PC-9 (cell line): ENCODE data around the gene CYBB.

ENCODE experiments used
- CTCF ChIP-seq: fragments of 200-600 bp; sonication (generic); conservative IDR thresholded peaks from 2 replicates; pipeline ENCODE4 v1.6.1; 2017; ENCODE audit warnings: mixed run types, antibody characterized with exemption, mild to moderate bottlenecking, moderate library complexity
- EZH2 ChIP-seq: fragments of 200-600 bp; sonication (generic); IDR thresholded peaks from 2 replicates; pipeline ENCODE4 v1.8.0; 2017; ENCODE audit warnings: antibody characterized with exemption, low read depth

DNA sequence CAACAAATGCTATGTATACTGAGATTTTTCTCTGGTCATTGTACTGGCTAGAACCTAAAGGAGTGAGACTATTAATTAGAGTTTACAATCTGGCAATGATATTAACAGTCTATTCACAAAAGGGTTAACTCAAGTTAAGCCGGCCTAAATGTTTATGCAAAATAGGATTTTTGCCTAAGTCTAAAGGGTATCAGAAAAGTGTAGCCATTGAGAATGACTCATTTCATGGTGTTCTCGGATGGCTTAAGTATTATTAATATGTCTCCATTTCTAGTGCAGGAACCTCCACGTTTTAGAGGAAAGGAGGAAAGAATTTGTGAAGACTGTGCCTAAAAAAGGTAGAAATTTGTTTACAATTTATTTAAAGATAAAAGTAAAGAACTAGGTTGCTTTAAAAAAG lies 37.7 kb downstream of the CYBB start:
- no peak for TF ChIP-seq CTCF
- TF ChIP-seq EZH2: no peak
